IMR-90 (cell line): Measurements from ENCODE around the gene RASGEF1C. TPM values are rescaled to one million over a fixed set of nuclear protein-coding genes. Genes with fewer than 3 reads are reported as not detected.

Experiments used
- ATAC-seq: fragments of 200-7000 bp; cut with Tn5 transposase; 2 replicates; pipeline ENCODE4 v1.9.1; 2020; ENCODE audit warnings: low read depth, mild to moderate bottlenecking, moderate library complexity
- BruUV-seq: library from RNA; stranded (reverse); fragments of 400-500 nt; replicated peaks from 2 replicates; lab custom pipeline; 2021; lab: Mats Ljungman, UMichigan
- CTCF ChIA-PET: fragments of 300-600 bp; formaldehyde crosslinking; extraction: SDS; loops from one replicate; lab custom pipeline; 2021; ENCODE audit warnings: antibody characterized with exemption; lab: Yijun Ruan, JAX
- POLR2A ChIA-PET: fragments of 300-600 bp; sonication (Branson Sonifier 250); formaldehyde crosslinking; loops from one replicate; lab custom pipeline; 2022; ENCODE audit warnings: antibody characterized with exemption; ENCODE audit not compliant: unreplicated experiment; lab: Charles Lee
- DNase-seq: peaks from one replicate; pipeline ENCODE4 v3.0.0; 2013
- H2AFZ ChIP-seq: replicated peaks from 2 replicates; pipeline ENCODE3; 2013; ENCODE audit warnings: low read length, mild to moderate bottlenecking; ENCODE audit not compliant: poor library complexity
- H2AK5ac ChIP-seq: 2 replicates; pipeline ENCODE4 v1.6.1; 2013; ENCODE audit warnings: low read depth, low read length, inconsistent platforms
- H2AK9ac ChIP-seq: replicated peaks from 2 replicates; pipeline ENCODE3; 2013; ENCODE audit warnings: mild to moderate bottlenecking, low read depth, low read length, moderate library complexity; ENCODE audit not compliant: poor library complexity
- H2BK120ac ChIP-seq: 2 replicates; pipeline ENCODE4 v1.6.1; 2013; ENCODE audit warnings: low read depth, low read length, inconsistent platforms
- H2BK15ac ChIP-seq: 3 replicates; pipeline ENCODE4 v1.6.1; 2013; ENCODE audit warnings: low read depth, low read length, inconsistent platforms
- H2BK20ac ChIP-seq: 2 replicates; pipeline ENCODE4 v1.6.1; 2013; ENCODE audit warnings: low read depth, mild to moderate bottlenecking, inconsistent platforms, low read length, moderate library complexity
- H2BK5ac ChIP-seq: 2 replicates; pipeline ENCODE4 v1.6.1; 2013; ENCODE audit warnings: mild to moderate bottlenecking, low read depth, low read length, inconsistent platforms; ENCODE audit not compliant: poor library complexity, severe bottlenecking
- H3K14ac ChIP-seq: replicated peaks from 2 replicates; pipeline ENCODE4 v1.6.1; 2013; ENCODE audit warnings: low read depth, low read length, inconsistent platforms
- H3K18ac ChIP-seq: 2 replicates; pipeline ENCODE4 v1.6.1; 2013; ENCODE audit warnings: low read depth, low read length, control low read depth
- H3K23ac ChIP-seq: 2 replicates; pipeline ENCODE4 v1.6.1; 2013; ENCODE audit warnings: low read depth, low read length, inconsistent platforms
- H3K27ac ChIP-seq: 2 replicates; pipeline ENCODE4 v1.5.1; 2013; ENCODE audit warnings: mild to moderate bottlenecking, control low read depth, low read length; ENCODE audit not compliant: insufficient read depth
- H3K27me3 ChIP-seq: 2 replicates; pipeline ENCODE4 v1.6.1; 2013; ENCODE audit warnings: low read length; ENCODE audit not compliant: control insufficient read depth, insufficient read depth
- H3K36me3 ChIP-seq: 2 replicates; pipeline ENCODE4 v1.6.1; 2013; ENCODE audit warnings: low read length, mixed read lengths; ENCODE audit not compliant: control insufficient read depth, insufficient read depth
- H3K4ac ChIP-seq: 2 replicates; pipeline ENCODE4 v1.6.1; 2013; ENCODE audit warnings: low read depth, low read length, inconsistent platforms
- H3K4me1 ChIP-seq: 2 replicates; pipeline ENCODE4 v1.6.1; 2013; ENCODE audit warnings: low read length, mixed read lengths; ENCODE audit not compliant: control insufficient read depth, insufficient read depth
- H3K4me2 ChIP-seq: 2 replicates; pipeline ENCODE4 v1.6.1; 2013; ENCODE audit warnings: low read depth, mild to moderate bottlenecking, control low read depth, low read length, moderate library complexity
- H3K4me3 ChIP-seq: 2 replicates; pipeline ENCODE4 v1.5.1; 2013; ENCODE audit warnings: low read depth, mild to moderate bottlenecking, control low read depth, low read length, moderate library complexity; ENCODE audit not compliant: insufficient read depth
- H3K56ac ChIP-seq: 2 replicates; pipeline ENCODE4 v1.6.1; 2013; ENCODE audit warnings: low read length, inconsistent platforms; ENCODE audit not compliant: insufficient read depth; ENCODE audit errors: extremely low read depth
- H3K79me1 ChIP-seq, 2 experiments: 2 replicates each; pipeline ENCODE4 v1.6.1; 2013; ENCODE audit warnings: low read length in 2 of 2, inconsistent platforms in 1 of 2, low read depth in 1 of 2
- H3K9ac ChIP-seq: 2 replicates; pipeline ENCODE4 v1.6.1; 2013; ENCODE audit warnings: low read depth, low read length, control low read depth
- H3K9me1 ChIP-seq: 2 replicates; pipeline ENCODE4 v1.6.1; 2013; ENCODE audit warnings: low read length, inconsistent platforms; ENCODE audit not compliant: insufficient read depth
- H3K9me3 ChIP-seq: 2 replicates; pipeline ENCODE4 v1.6.1; 2013; ENCODE audit warnings: low read length; ENCODE audit not compliant: control insufficient read depth, insufficient read depth
- H4K20me1 ChIP-seq: 2 replicates; pipeline ENCODE4 v1.6.1; 2013; ENCODE audit warnings: low read length, inconsistent platforms; ENCODE audit not compliant: insufficient read depth
- H4K5ac ChIP-seq: 2 replicates; pipeline ENCODE4 v1.6.1; 2013; ENCODE audit warnings: mild to moderate bottlenecking, low read depth, low read length, control low read depth
- H4K8ac ChIP-seq, 2 experiments: 2 replicates each; pipeline ENCODE4 v1.6.1; 2013; ENCODE audit warnings: low read depth in 2 of 2, low read length in 2 of 2, control low read depth in 1 of 2, inconsistent platforms in 1 of 2
- H4K91ac ChIP-seq: 2 replicates; pipeline ENCODE4 v1.6.1; 2013; ENCODE audit warnings: low read depth, low read length, inconsistent platforms; ENCODE audit not compliant: insufficient read depth
- BHLHE40 ChIP-seq: fragments of 150-350 bp; IDR thresholded peaks from 2 replicates; pipeline ENCODE4 v1.6.1; 2016; ENCODE audit warnings: mild to moderate bottlenecking, low read depth, low read length
- CEBPB ChIP-seq: IDR thresholded peaks from 2 replicates; pipeline ENCODE4 v1.6.1; 2012; ENCODE audit warnings: low read depth, low read length, improper control_type of control experiment
- FOS ChIP-seq: fragments of 150-350 bp; IDR thresholded peaks from 2 replicates; pipeline ENCODE4 v1.6.1; 2016; ENCODE audit warnings: low read depth, low read length
- MAFK ChIP-seq: IDR thresholded peaks from 2 replicates; pipeline ENCODE4 v1.6.1; 2012; ENCODE audit warnings: low read depth, low read length, improper control_type of control experiment
- MAZ ChIP-seq: IDR thresholded peaks from 2 replicates; pipeline ENCODE4 v1.6.1; 2012; ENCODE audit warnings: low read depth, mild to moderate bottlenecking, low read length, improper control_type of control experiment, moderate library complexity, borderline replicate concordance
- MXI1 ChIP-seq: IDR thresholded peaks from 2 replicates; pipeline ENCODE4 v1.6.1; 2012; ENCODE audit warnings: low read depth, mild to moderate bottlenecking, low read length, moderate library complexity, borderline replicate concordance
- NFE2L2 ChIP-seq: fragments of 150-350 bp; IDR thresholded peaks from 2 replicates; pipeline ENCODE4 v1.6.1; 2016; ENCODE audit warnings: low read depth, mild to moderate bottlenecking, low read length
- POLR2A ChIP-seq: IDR thresholded peaks from 2 replicates; pipeline ENCODE4 v1.6.1; 2012; ENCODE audit warnings: mild to moderate bottlenecking, low read depth, low read length
- RAD21 ChIP-seq: IDR thresholded peaks from 2 replicates; pipeline ENCODE4 v1.6.1; 2012; ENCODE audit warnings: low read length, improper control_type of control experiment
- RCOR1 ChIP-seq: IDR thresholded peaks from 2 replicates; pipeline ENCODE4 v1.6.1; 2012; ENCODE audit warnings: mild to moderate bottlenecking, low read length, improper control_type of control experiment; ENCODE audit not compliant: insufficient replicate concordance
- RFX5 ChIP-seq: IDR thresholded peaks from 2 replicates; pipeline ENCODE4 v1.8.0; 2012; ENCODE audit warnings: low read depth, mild to moderate bottlenecking, low read length, moderate library complexity
- SMC3 ChIP-seq: fragments of 150-350 bp; IDR thresholded peaks from 2 replicates; pipeline ENCODE4 v1.6.1; 2016; ENCODE audit warnings: low read depth, mild to moderate bottlenecking, antibody characterized with exemption, low read length, moderate library complexity
- whole genome bisulfite sequencing, 2 experiments: methylation state at CpG; one replicate each; pipeline versions ENCODE4 v1.1.5 to v1.1.7; 2013; ENCODE audit warnings: missing lambda C conversion rate in 2 of 2; ENCODE audit not compliant: insufficient read length in 1 of 2; ENCODE audit errors: extremely low coverage in 2 of 2; 5-methylcytosine and 5-hydroxymethylcytosine counted together
- dilution Hi-C: fragments of 300-500 bp; cut with HindIII; formaldehyde crosslinking; loops from one replicate; pipeline ENCODE4 v1.14.3; 2018; ENCODE audit warnings: low sequenced_read_pairs; ENCODE audit not compliant: unreplicated experiment
- in situ Hi-C: fragments of 300-500 bp; cut with MboI; formaldehyde crosslinking; loops from 3 replicates; pipeline ENCODE4 v1.14.3; 2019; ENCODE audit warnings: low sequenced_read_pairs, inconsistent platforms, mixed read lengths
- intact Hi-C: fragments of 100-400 bp; cut with micrococcal nuclease; formaldehyde crosslinking; loops from 2 replicates; pipeline ENCODE4 v1.10.0; 2022
- polyA plus RNA-seq, 3 experiments: library from polyadenylated mRNA; depleted of rRNA; stranded (reverse); fragments of >200 nt; gene quantifications; 2 replicates each; pipeline ENCODE4 v1.2.3, GENCODE V29; 2012; ENCODE audit warnings: low replicate concordance in 1 of 3
- total RNA-seq: library from RNA; depleted of rRNA; stranded (reverse); fragments of >200 nt; gene quantifications from 2 replicates; pipeline ENCODE4 v1.2.3, GENCODE V29; 2012
- TF ChIP-seq, protein P1 (sequence below): fragments of 150-350 bp; IDR thresholded peaks from 2 replicates; pipeline ENCODE4 v1.6.1; 2017; ENCODE audit warnings: mild to moderate bottlenecking, antibody characterized with exemption, low read length, low read depth
- TF ChIP-seq, protein P2 (sequence below): conservative IDR thresholded peaks from 2 replicates; pipeline ENCODE4 v1.5.1; 2012; ENCODE audit warnings: mild to moderate bottlenecking, low read depth, low read length, improper control_type of control experiment
- TF ChIP-seq, protein P3 (sequence below): fragments of 150-350 bp; IDR thresholded peaks from 2 replicates; pipeline ENCODE4 v1.6.1; 2016; ENCODE audit warnings: low read depth, mild to moderate bottlenecking, low read length, moderate library complexity, borderline replicate concordance

Gene RASGEF1C
- total and polyA plus RNA-seq, 2 of the 4 experiments (the other 2 are of a cell fraction): not detected

DNA sequence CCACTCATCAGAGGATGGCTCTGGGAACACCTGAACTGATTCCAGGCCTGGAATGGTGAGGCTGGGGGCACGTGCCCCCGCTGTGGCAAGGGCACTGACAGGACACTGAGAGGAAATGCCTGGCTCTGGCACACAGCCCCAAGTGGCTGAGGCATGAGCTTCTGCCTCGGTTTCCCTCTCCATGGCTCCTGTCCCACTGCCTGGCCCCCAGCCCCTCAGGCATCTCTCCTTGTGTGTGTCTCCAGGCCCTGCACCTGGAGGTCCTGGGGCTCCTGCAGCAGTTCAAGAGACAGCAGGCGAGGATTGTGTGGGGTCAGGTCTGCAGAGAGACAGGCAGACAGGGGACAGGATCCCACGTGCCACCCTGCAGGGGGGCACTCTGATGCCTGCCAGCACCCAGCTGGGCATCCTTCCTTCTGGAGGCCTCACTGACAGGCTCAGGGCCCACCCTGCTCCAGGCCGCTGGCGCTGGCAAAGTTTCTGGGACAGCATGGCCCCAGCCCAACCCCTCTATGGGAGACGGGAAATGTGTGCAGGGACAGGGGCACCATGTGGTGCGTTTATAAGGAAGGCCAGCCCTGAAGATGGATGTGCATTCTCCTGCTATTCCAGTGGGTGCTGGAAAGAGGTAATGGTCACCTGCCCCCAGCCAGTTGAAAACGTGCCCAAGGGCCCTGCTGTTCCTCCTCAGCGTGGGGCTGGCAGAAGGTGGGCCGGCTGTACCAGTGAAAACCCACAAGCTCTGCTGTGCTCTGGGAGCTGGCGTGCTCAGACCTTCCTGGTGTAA is 66.0 kb downstream of the RASGEF1C start:
- no peak overlapping the region for H3K4me2 ChIP-seq
- no peak overlapping the region for H3K4me3 ChIP-seq
- no peak overlapping the region for H2AK5ac ChIP-seq
- no peak overlapping the region for H3K27ac ChIP-seq
- no peaks in the 10 kb centered on the region for H4K20me1 ChIP-seq
- H3K18ac ChIP-seq: no peak overlapping the region
- H3K4me1 ChIP-seq: no peaks in the 10 kb centered on the region
- H3K4ac ChIP-seq: no peak overlapping the region
- H2BK15ac ChIP-seq: no peak overlapping the region
- peak overlapping the region; percentile 13 for H2AK9ac ChIP-seq
- no peak overlapping the region for H3K9ac ChIP-seq
- H4K5ac ChIP-seq: no peak overlapping the region
- no peaks in the 10 kb centered on the region for H3K36me3 ChIP-seq
- H3K14ac ChIP-seq: no peak overlapping the region
- ChIA-PET CTCF (no interaction called here), POLR2A (no interaction called here)
- H2BK20ac ChIP-seq: no peak overlapping the region
- dilution Hi-C loops: no loop called here
- in situ Hi-C loops: loop anchor here (25.0 kb wide), 1 partner anchor 319 kb away; no protein-coding TSS in a partner anchor
- H4K8ac ChIP-seq: no peak overlapping the region
- TF ChIP-seq, protein P1, sequence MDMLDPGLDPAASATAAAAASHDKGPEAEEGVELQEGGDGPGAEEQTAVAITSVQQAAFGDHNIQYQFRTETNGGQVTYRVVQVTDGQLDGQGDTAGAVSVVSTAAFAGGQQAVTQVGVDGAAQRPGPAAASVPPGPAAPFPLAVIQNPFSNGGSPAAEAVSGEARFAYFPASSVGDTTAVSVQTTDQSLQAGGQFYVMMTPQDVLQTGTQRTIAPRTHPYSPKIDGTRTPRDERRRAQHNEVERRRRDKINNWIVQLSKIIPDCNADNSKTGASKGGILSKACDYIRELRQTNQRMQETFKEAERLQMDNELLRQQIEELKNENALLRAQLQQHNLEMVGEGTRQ: no peak
- TF ChIP-seq POLR2A (no peak), CEBPB (no peak), MAFK (no peak), RAD21 (no peak), RCOR1 (no peak), BHLHE40 (no peak), MXI1 (no peak), RFX5 (no peak), FOS (no peak), SMC3 (no peak), NFE2L2 (no peak), MAZ (no peak)
- TF ChIP-seq, protein P2, sequence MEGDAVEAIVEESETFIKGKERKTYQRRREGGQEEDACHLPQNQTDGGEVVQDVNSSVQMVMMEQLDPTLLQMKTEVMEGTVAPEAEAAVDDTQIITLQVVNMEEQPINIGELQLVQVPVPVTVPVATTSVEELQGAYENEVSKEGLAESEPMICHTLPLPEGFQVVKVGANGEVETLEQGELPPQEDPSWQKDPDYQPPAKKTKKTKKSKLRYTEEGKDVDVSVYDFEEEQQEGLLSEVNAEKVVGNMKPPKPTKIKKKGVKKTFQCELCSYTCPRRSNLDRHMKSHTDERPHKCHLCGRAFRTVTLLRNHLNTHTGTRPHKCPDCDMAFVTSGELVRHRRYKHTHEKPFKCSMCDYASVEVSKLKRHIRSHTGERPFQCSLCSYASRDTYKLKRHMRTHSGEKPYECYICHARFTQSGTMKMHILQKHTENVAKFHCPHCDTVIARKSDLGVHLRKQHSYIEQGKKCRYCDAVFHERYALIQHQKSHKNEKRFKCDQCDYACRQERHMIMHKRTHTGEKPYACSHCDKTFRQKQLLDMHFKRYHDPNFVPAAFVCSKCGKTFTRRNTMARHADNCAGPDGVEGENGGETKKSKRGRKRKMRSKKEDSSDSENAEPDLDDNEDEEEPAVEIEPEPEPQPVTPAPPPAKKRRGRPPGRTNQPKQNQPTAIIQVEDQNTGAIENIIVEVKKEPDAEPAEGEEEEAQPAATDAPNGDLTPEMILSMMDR: no peak
- TF ChIP-seq, protein P3, sequence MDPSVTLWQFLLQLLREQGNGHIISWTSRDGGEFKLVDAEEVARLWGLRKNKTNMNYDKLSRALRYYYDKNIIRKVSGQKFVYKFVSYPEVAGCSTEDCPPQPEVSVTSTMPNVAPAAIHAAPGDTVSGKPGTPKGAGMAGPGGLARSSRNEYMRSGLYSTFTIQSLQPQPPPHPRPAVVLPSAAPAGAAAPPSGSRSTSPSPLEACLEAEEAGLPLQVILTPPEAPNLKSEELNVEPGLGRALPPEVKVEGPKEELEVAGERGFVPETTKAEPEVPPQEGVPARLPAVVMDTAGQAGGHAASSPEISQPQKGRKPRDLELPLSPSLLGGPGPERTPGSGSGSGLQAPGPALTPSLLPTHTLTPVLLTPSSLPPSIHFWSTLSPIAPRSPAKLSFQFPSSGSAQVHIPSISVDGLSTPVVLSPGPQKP: no peak
- H2BK5ac ChIP-seq: no peak overlapping the region
- peaks cover 24% of the 10 kb centered on the region; the same call in 1 of the 2 replicates for H3K27me3 ChIP-seq
- DNase-seq: no peak
- no peaks in the 10 kb centered on the region for H3K79me1 ChIP-seq
- 45% methylated on average over 3 of the region's 13 CpGs; no CpG with 5 or more reads in 1 of the 2 experiments for WGBS, 2 experiments
- H3K23ac ChIP-seq: no peak overlapping the region
- no peaks in the 10 kb centered on the region for H3K9me3 ChIP-seq
- no peak overlapping the region for H2BK120ac ChIP-seq
- H3K56ac ChIP-seq: no peak overlapping the region
- no peak overlapping the region for H2AFZ ChIP-seq
- H4K91ac ChIP-seq: no peak overlapping the region
- no peak for ATAC-seq
- intact Hi-C loops: no loop called here
- no peaks in the 10 kb centered on the region for H3K9me1 ChIP-seq
- BruUV-seq: no TSS peak
